ENCODE results near the gene ALB. TPM values are rescaled to one million over a fixed set of nuclear protein-coding genes. Genes with fewer than 3 reads are reported as not detected.

Gene ALB
- total and polyA plus RNA-seq, 2 of the 8 experiments (the other 6 are each of a cell fraction or from before 2014, with no cell fraction given), result 0.12 TPM; not detected in 1

DNA sequence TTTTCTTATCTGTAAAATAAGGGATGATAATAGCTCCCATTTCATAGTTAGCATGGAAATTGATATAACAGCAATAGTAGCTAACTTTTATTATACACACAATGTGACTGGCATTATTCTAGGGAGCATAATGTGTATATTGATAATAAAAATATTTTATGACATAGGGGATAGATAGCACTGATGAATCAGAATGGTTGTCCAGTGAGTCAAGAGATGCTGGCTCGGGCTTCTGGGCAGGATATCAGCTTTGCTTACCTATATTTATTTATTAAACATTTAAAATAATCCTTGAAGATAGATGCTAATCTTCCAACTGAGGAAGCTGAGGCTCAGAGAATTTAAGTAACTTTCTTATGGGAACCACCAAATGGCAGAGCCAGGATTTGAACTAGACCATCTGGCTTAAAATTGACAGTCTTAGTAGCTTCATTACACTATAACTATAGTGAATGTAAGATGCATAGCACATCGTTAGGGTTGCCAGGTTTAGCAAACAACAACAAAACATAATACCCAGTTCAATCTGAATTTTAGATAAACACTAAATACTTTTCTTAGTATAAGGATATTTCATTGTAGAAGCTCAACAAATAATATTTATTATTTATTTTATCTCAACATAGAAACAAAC is 34.6 kb downstream of the ALB start (continued):
- TF ChIP-seq, protein P1, sequence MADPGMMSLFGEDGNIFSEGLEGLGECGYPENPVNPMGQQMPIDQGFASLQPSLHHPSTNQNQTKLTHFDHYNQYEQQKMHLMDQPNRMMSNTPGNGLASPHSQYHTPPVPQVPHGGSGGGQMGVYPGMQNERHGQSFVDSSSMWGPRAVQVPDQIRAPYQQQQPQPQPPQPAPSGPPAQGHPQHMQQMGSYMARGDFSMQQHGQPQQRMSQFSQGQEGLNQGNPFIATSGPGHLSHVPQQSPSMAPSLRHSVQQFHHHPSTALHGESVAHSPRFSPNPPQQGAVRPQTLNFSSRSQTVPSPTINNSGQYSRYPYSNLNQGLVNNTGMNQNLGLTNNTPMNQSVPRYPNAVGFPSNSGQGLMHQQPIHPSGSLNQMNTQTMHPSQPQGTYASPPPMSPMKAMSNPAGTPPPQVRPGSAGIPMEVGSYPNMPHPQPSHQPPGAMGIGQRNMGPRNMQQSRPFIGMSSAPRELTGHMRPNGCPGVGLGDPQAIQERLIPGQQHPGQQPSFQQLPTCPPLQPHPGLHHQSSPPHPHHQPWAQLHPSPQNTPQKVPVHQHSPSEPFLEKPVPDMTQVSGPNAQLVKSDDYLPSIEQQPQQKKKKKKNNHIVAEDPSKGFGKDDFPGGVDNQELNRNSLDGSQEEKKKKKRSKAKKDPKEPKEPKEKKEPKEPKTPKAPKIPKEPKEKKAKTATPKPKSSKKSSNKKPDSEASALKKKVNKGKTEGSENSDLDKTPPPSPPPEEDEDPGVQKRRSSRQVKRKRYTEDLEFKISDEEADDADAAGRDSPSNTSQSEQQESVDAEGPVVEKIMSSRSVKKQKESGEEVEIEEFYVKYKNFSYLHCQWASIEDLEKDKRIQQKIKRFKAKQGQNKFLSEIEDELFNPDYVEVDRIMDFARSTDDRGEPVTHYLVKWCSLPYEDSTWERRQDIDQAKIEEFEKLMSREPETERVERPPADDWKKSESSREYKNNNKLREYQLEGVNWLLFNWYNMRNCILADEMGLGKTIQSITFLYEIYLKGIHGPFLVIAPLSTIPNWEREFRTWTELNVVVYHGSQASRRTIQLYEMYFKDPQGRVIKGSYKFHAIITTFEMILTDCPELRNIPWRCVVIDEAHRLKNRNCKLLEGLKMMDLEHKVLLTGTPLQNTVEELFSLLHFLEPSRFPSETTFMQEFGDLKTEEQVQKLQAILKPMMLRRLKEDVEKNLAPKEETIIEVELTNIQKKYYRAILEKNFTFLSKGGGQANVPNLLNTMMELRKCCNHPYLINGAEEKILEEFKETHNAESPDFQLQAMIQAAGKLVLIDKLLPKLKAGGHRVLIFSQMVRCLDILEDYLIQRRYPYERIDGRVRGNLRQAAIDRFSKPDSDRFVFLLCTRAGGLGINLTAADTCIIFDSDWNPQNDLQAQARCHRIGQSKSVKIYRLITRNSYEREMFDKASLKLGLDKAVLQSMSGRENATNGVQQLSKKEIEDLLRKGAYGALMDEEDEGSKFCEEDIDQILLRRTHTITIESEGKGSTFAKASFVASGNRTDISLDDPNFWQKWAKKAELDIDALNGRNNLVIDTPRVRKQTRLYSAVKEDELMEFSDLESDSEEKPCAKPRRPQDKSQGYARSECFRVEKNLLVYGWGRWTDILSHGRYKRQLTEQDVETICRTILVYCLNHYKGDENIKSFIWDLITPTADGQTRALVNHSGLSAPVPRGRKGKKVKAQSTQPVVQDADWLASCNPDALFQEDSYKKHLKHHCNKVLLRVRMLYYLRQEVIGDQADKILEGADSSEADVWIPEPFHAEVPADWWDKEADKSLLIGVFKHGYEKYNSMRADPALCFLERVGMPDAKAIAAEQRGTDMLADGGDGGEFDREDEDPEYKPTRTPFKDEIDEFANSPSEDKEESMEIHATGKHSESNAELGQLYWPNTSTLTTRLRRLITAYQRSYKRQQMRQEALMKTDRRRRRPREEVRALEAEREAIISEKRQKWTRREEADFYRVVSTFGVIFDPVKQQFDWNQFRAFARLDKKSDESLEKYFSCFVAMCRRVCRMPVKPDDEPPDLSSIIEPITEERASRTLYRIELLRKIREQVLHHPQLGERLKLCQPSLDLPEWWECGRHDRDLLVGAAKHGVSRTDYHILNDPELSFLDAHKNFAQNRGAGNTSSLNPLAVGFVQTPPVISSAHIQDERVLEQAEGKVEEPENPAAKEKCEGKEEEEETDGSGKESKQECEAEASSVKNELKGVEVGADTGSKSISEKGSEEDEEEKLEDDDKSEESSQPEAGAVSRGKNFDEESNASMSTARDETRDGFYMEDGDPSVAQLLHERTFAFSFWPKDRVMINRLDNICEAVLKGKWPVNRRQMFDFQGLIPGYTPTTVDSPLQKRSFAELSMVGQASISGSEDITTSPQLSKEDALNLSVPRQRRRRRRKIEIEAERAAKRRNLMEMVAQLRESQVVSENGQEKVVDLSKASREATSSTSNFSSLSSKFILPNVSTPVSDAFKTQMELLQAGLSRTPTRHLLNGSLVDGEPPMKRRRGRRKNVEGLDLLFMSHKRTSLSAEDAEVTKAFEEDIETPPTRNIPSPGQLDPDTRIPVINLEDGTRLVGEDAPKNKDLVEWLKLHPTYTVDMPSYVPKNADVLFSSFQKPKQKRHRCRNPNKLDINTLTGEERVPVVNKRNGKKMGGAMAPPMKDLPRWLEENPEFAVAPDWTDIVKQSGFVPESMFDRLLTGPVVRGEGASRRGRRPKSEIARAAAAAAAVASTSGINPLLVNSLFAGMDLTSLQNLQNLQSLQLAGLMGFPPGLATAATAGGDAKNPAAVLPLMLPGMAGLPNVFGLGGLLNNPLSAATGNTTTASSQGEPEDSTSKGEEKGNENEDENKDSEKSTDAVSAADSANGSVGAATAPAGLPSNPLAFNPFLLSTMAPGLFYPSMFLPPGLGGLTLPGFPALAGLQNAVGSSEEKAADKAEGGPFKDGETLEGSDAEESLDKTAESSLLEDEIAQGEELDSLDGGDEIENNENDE (IDR thresholded peaks at IDR 0.05; ENCODE audit: insufficient replicate concordance, low read length), result no peak
- no peak for TF ChIP-seq SAP30 (IDR thresholded peaks at IDR 0.05; ENCODE audit: insufficient read depth, insufficient replicate concordance, low read length)

Measured in H1 (cell line).